Astrocyte of the spinal cord (primary cell): ENCODE measurements around the gene IFNL1.
"Not testable (repeated sequence)": the region's sequence is repeated elsewhere in the genome, so short reads cannot be mapped to it uniquely, and the experiment has no call there.

ENCODE experiments used
- DNase-seq: peaks from one replicate; pipeline ENCODE4 v3.0.0; 2011; ENCODE audit warnings: low read depth, low spot score
- H3K4me3 ChIP-seq: 2 replicates; pipeline ENCODE4 v1.5.1; 2011; ENCODE audit warnings: low read depth, mild to moderate bottlenecking, low read length, moderate library complexity
- CTCF ChIP-seq: IDR thresholded peaks from 2 replicates; pipeline ENCODE4 v1.5.1; 2012; ENCODE audit warnings: low read depth, mild to moderate bottlenecking, low read length, inconsistent platforms
- in situ Hi-C: cut with HindIII; loops from 2 replicates; pipeline ENCODE4 v1.10.0; 2017; ENCODE audit warnings: low sequenced_read_pairs

The IFNL1 gene

GRCh38 chr19:39263912-39264305 is 32.3 kb upstream of the IFNL1 start:
- in situ Hi-C loops = no loop called here
- H3K4me3 ChIP-seq = no peak overlapping the region
- TF ChIP-seq CTCF = no peak
- DNase-seq = no peak

GRCh38 chr19:39264306-39265290 is 31.6 kb upstream of the IFNL1 start:
- no peak for DNase-seq
- H3K4me3 ChIP-seq = no peak overlapping the region
- in situ Hi-C loops = no loop called here
- TF ChIP-seq CTCF = no peak

GRCh38 chr19:39265321-39265916 is 30.8 kb upstream of the IFNL1 start:
- TF ChIP-seq CTCF = no peak
- no peak overlapping the region for H3K4me3 ChIP-seq
- in situ Hi-C loops = no loop called here
- no peak for DNase-seq

- H3K4me3 ChIP-seq, DNase-seq, in situ Hi-C loops: not testable (repeated sequence)
These were observed 28.1 kb upstream of the IFNL1 start, which contains the start of gene IFNL2 for GRCh38 chr19:39268085-39268484. IFNL2 (plus strand) TSS chr19:39268396; CDS start chr19:39268569, 173 bp downstream.

GRCh38 chr19:39268531-39269223 is 27.5 kb upstream of the IFNL1 start:
- H3K4me3 ChIP-seq, in situ Hi-C loops, DNase-seq: not testable (repeated sequence)

- in situ Hi-C loops, DNase-seq, H3K4me3 ChIP-seq: not testable (repeated sequence)
These were observed 26.8 kb upstream of the IFNL1 start for GRCh38 chr19:39269369-39269768.

- no peak overlapping the region for H3K4me3 ChIP-seq
- in situ Hi-C loops = no loop called here
- TF ChIP-seq CTCF = no peak
- no peak for DNase-seq
These were observed 26.0 kb upstream of the IFNL1 start for GRCh38 chr19:39270036-39270871.

GRCh38 chr19:39273859-39274258 is 22.3 kb upstream of the IFNL1 start:
- H3K4me3 ChIP-seq, in situ Hi-C loops, DNase-seq: not testable (repeated sequence)
